ENCODE measurements around the gene COBL.

GRCh38 chr7:51011710-51012350 is 304.8 kb downstream of the COBL start:
- TF ChIP-seq POLR2AphosphoS5 (IDR thresholded peaks at IDR 0.05; ENCODE audit: low read depth, low read length), result no peak
- TF ChIP-seq, protein P1, sequence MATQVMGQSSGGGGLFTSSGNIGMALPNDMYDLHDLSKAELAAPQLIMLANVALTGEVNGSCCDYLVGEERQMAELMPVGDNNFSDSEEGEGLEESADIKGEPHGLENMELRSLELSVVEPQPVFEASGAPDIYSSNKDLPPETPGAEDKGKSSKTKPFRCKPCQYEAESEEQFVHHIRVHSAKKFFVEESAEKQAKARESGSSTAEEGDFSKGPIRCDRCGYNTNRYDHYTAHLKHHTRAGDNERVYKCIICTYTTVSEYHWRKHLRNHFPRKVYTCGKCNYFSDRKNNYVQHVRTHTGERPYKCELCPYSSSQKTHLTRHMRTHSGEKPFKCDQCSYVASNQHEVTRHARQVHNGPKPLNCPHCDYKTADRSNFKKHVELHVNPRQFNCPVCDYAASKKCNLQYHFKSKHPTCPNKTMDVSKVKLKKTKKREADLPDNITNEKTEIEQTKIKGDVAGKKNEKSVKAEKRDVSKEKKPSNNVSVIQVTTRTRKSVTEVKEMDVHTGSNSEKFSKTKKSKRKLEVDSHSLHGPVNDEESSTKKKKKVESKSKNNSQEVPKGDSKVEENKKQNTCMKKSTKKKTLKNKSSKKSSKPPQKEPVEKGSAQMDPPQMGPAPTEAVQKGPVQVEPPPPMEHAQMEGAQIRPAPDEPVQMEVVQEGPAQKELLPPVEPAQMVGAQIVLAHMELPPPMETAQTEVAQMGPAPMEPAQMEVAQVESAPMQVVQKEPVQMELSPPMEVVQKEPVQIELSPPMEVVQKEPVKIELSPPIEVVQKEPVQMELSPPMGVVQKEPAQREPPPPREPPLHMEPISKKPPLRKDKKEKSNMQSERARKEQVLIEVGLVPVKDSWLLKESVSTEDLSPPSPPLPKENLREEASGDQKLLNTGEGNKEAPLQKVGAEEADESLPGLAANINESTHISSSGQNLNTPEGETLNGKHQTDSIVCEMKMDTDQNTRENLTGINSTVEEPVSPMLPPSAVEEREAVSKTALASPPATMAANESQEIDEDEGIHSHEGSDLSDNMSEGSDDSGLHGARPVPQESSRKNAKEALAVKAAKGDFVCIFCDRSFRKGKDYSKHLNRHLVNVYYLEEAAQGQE (IDR thresholded peaks at IDR 0.05; ENCODE audit: insufficient read depth in 1 of 2, low read depth in 2 of 2, low read length in 2 of 2), result no peak
- TF ChIP-seq SIN3A (IDR thresholded peaks at IDR 0.05; ENCODE audit: borderline replicate concordance, insufficient read depth, low read length), result no peak
- TF ChIP-seq TAF1 (IDR thresholded peaks at IDR 0.05; ENCODE audit: borderline replicate concordance, insufficient read depth, low read length), result no peak
- TF ChIP-seq FOXP2 (optimal IDR thresholded peaks at IDR 0.05; ENCODE audit: borderline replicate concordance, extremely low read depth, extremely low read length, insufficient read depth), result no peak

Measured in PFSK-1 (cell line).